GM12878 (cell line): ENCODE data around the gene OMP. TPM values are rescaled to one million over a fixed set of nuclear protein-coding genes. Genes with fewer than 3 reads are reported as not detected.

Experiments
- CHD2 ChIP-seq: IDR thresholded peaks from 2 replicates; pipeline ENCODE4 v1.6.1; 2011; ENCODE audit warnings: low read depth, low read length, improper control_type of control experiment, borderline replicate concordance
- EED ChIP-seq: sonication (generic); IDR thresholded peaks from 2 replicates; pipeline ENCODE4 v1.6.1; 2016; ENCODE audit warnings: antibody characterized with exemption, low read depth
- ESRRA ChIP-seq: IDR thresholded peaks from 2 replicates; pipeline ENCODE4 v1.6.1; 2012; ENCODE audit warnings: mild to moderate bottlenecking, low read length, improper control_type of control experiment
- FOXK2 ChIP-seq: fragments of 450-650 bp; IDR thresholded peaks from 2 replicates; pipeline ENCODE4 v1.6.1; 2017; ENCODE audit warnings: mild to moderate bottlenecking, moderate library complexity
- GABPA ChIP-seq: IDR thresholded peaks from 2 replicates; pipeline ENCODE4 v1.6.1; 2014; ENCODE audit warnings: antibody characterized with exemption, low read depth, mild to moderate bottlenecking, inconsistent platforms
- KAT2A ChIP-seq: conservative IDR thresholded peaks from 2 replicates; pipeline ENCODE4 v1.6.1; 2011; ENCODE audit warnings: low read depth, low read length; ENCODE audit not compliant: control insufficient read depth
- SKIL ChIP-seq: fragments of 450-650 bp; IDR thresholded peaks from 2 replicates; pipeline ENCODE4 v1.6.1; 2017; ENCODE audit warnings: mild to moderate bottlenecking, low read depth, inconsistent platforms; ENCODE audit not compliant: poor library complexity, severe bottlenecking
- SMAD5 ChIP-seq: IDR thresholded peaks from 2 replicates; pipeline ENCODE4 v1.6.1; 2016; ENCODE audit warnings: antibody characterized with exemption, low read depth
- SPI1 ChIP-seq: IDR thresholded peaks from 2 replicates; pipeline ENCODE4 v1.6.1; 2011; ENCODE audit warnings: low read depth, mild to moderate bottlenecking, low read length, moderate library complexity, borderline replicate concordance; ENCODE audit not compliant: insufficient read depth
- SREBF2 ChIP-seq: IDR thresholded peaks from 2 replicates; pipeline ENCODE4 v1.6.1; 2012; ENCODE audit warnings: mild to moderate bottlenecking, low read length
- SUPT20H ChIP-seq: IDR thresholded peaks from 2 replicates; pipeline ENCODE4 v1.6.1; 2011; ENCODE audit warnings: low read depth, mild to moderate bottlenecking, low read length, moderate library complexity, borderline replicate concordance; ENCODE audit not compliant: control insufficient read depth
- TARDBP ChIP-seq: IDR thresholded peaks from 2 replicates; pipeline ENCODE4 v1.6.1; 2016; ENCODE audit warnings: borderline replicate concordance
- ZBED1 ChIP-seq: IDR thresholded peaks from 2 replicates; pipeline ENCODE4 v1.6.1; 2016; ENCODE audit warnings: borderline replicate concordance
- ZBTB11 ChIP-seq: fragments of 450-650 bp; formaldehyde crosslinking; IDR thresholded peaks from 2 replicates; pipeline ENCODE4 v1.5.0; 2022; ENCODE audit warnings: mild to moderate bottlenecking, missing genetic modification characterization
- ZBTB4 ChIP-seq: fragments of 450-650 bp; formaldehyde crosslinking; IDR thresholded peaks from 2 replicates; pipeline ENCODE4 v1.4.0; 2022; ENCODE audit warnings: mild to moderate bottlenecking, moderate library complexity
- ZBTB40 ChIP-seq: fragments of 450-650 bp; IDR thresholded peaks from 2 replicates; pipeline ENCODE4 v1.6.1; 2016; ENCODE audit warnings: mild to moderate bottlenecking, moderate library complexity, borderline replicate concordance
- ZSCAN29 ChIP-seq: fragments of 450-650 bp; IDR thresholded peaks from 2 replicates; pipeline ENCODE4 v1.6.1; 2017; ENCODE audit warnings: mild to moderate bottlenecking, moderate library complexity
- polyA plus RNA-seq, 11 experiments: library from polyadenylated mRNA; depleted of rRNA in 4 of 11; unstranded in 6 of 11; stranded (reverse) in 5 of 11; fragments of >200 nt; fragmentation: Nextera tagmentation in 4 of 11; fragmentation: Illumina TruSeq in 1 of 11; extraction: Ambion mirVana in 4 of 11; extraction: Trizol in 1 of 11; gene quantifications; 1 replicate in 1 of 11; 2 replicates in 10 of 11; pipeline versions ENCODE4 v1.2.1 to v1.2.3, GENCODE V29; 2011 to 2016; ENCODE audit warnings: inconsistent platforms in 2 of 11, missing spikeins in 2 of 11, low read depth in 1 of 11
- total RNA-seq, 4 experiments: library from RNA; depleted of rRNA in 3 of 4; stranded (reverse); fragments of >200 nt in 3 of 4; fragmentation: Illumina TruSeq in 1 of 4; extraction: Trizol in 1 of 4; gene quantifications; 2 replicates each; pipeline versions ENCODE4 v1.2.1 to v1.2.3, GENCODE V29; 2013 to 2021

Gene OMP
- total and polyA plus RNA-seq, 10 of the 15 experiments (the other 5 are each of a cell fraction or from before 2014, with no cell fraction given): not detected

GRCh38 chr11:77066229-77067042 is 36.2 kb upstream of the OMP start, which contains the start of gene CAPN5 (continued):
- no peak for TF ChIP-seq SKIL
- TF ChIP-seq ZBTB40: no peak
- TF ChIP-seq GABPA: no peak
- no peak for TF ChIP-seq ZBTB4 (CRISPR knock-in tag)
- no peak for TF ChIP-seq SMAD5
- no peak for TF ChIP-seq EED
- TF ChIP-seq SPI1: no peak
- no peak for TF ChIP-seq ZBED1
- no peak for TF ChIP-seq FOXK2
- TF ChIP-seq SUPT20H: no peak
- TF ChIP-seq TARDBP: no peak
- TF ChIP-seq CHD2: no peak
- TF ChIP-seq SREBF2: no peak
- TF ChIP-seq KAT2A: no peak
- TF ChIP-seq ESRRA: no peak
- TF ChIP-seq ZBTB11 (CRISPR knock-in tag): no peak
- TF ChIP-seq ZSCAN29: no peak
